Esophagus muscularis mucosa (tissue), 4 donors: ENCODE data around the gene SLC24A3. TPM values are rescaled to one million over a fixed set of nuclear protein-coding genes. Genes with fewer than 3 reads are reported as not detected.
A peak's percentile ranks its signal among the peaks of the same experiment; 100 is the strongest.

ENCODE experiments used
- DNase-seq: peaks from one replicate; pipeline ENCODE4 v3.0.0-alpha.2; 2017; ENCODE audit errors: extremely low spot score
- H3K27ac ChIP-seq, 4 donors: fragments of 200-600 bp; sonication (generic); replicated peaks in 1 of 4; 1 replicate in 3 of 4; 2 replicates in 1 of 4; pipeline ENCODE4 v1.5.1; 2016 to 2019; ENCODE audit warnings: mild to moderate bottlenecking in 1 of 4
- H3K27me3 ChIP-seq, 4 donors: fragments of 200-600 bp; sonication (generic); one replicate each; pipeline versions ENCODE4 v1.5.1 to v1.6.0; 2016 to 2019
- H3K36me3 ChIP-seq, 4 donors: fragments of 200-600 bp; sonication (generic); one replicate each; pipeline ENCODE4 v1.5.1; 2016 to 2019
- H3K4me1 ChIP-seq, 4 donors: fragments of 200-600 bp; sonication (generic); one replicate each; pipeline ENCODE4 v1.5.1; 2016 to 2019
- H3K4me3 ChIP-seq, 4 donors: fragments of 200-600 bp; sonication (generic); 1 replicate in 2 of 4; 2 replicates in 2 of 4; pipeline ENCODE4 v1.5.1; 2016 to 2019; ENCODE audit warnings: mild to moderate bottlenecking in 4 of 4, moderate library complexity in 1 of 4
- H3K9me3 ChIP-seq, 4 donors: fragments of 200-600 bp; sonication (generic); 1 replicate in 3 of 4; 2 replicates in 1 of 4; pipeline ENCODE4 v1.5.1; 2016 to 2019
- EP300 ChIP-seq: sonication (generic); formaldehyde crosslinking; IDR thresholded peaks from one replicate; pipeline ENCODE4 v1.6.1; 2017; ENCODE audit warnings: antibody characterized with exemption
- POLR2A ChIP-seq: fragments of 450-650 bp; IDR thresholded peaks from one replicate; pipeline ENCODE4 v1.6.1; 2017; ENCODE audit warnings: antibody characterized with exemption, moderate library complexity, mild to moderate bottlenecking, low read depth
- POLR2AphosphoS5 ChIP-seq, 2 donors: sonication (generic); formaldehyde crosslinking; IDR thresholded peaks; one replicate each; pipeline ENCODE4 v1.6.1; 2017; ENCODE audit warnings: antibody characterized with exemption in 2 of 2
- WGBS: methylation state at CpG from one replicate; pipeline ENCODE4 v1.1.5; 2018; 5-methylcytosine and 5-hydroxymethylcytosine counted together
- intact Hi-C: fragments of 100-400 bp; cut with DNase I; formaldehyde crosslinking; loops from one replicate; pipeline ENCODE4 v1.15.1; 2023
- total RNA-seq, 4 donors: library from RNA; depleted of rRNA; stranded (reverse); fragments of >200 nt; gene quantifications; one replicate each; pipeline versions ENCODE4 v1.1.0 to v1.2.1, GENCODE V29; 2016
- TF ChIP-seq, protein P1 (sequence below), 3 experiments: fragments of 200-600 bp in 2 of 3; fragments of 450-650 bp in 1 of 3; sonication (generic) in 2 of 3; IDR thresholded peaks; one replicate each; pipeline ENCODE4 v1.5.1; 2017 to 2019; ENCODE audit warnings: antibody characterized with exemption in 3 of 3, mild to moderate bottlenecking in 2 of 3, moderate library complexity in 1 of 3

SLC24A3 gene
- total RNA-seq, 4 donors from 2014 or later, result 4.6 to 11.5 (median 6.6) TPM

DNA sequence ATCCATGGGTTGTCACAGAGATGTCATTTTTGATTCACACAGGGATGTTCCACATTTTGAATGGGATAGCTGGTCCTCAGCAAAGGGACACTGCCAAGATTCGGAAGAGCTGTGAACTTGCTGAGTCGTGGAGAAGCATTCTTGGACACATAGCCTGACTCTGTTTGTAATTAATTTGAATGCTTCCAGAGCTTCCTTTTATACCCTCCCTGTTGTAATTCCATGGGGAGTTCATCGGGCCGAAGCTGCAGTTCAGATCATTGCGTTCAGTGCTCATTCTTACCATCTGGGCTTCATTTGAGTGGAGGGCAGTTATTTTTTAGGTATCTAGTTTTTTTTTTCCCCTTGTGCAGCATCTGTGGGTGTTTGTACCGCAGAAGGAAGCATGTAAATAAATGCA is 126.5 kb downstream of the SLC24A3 start:
- Histone ChIP-seq H3K4me3 (no peak overlapping the region), H3K4me1 (peaks cover 5 to 23% (median 21%) of the 10 kb centered on the region in 4 donors), H3K36me3 (no peaks in the 10 kb centered on the region), H3K27ac (no peak overlapping the region), H3K9me3 (no peaks in the 10 kb centered on the region), H3K27me3 (no peaks in the 10 kb centered on the region)
- TF ChIP-seq, protein P1, sequence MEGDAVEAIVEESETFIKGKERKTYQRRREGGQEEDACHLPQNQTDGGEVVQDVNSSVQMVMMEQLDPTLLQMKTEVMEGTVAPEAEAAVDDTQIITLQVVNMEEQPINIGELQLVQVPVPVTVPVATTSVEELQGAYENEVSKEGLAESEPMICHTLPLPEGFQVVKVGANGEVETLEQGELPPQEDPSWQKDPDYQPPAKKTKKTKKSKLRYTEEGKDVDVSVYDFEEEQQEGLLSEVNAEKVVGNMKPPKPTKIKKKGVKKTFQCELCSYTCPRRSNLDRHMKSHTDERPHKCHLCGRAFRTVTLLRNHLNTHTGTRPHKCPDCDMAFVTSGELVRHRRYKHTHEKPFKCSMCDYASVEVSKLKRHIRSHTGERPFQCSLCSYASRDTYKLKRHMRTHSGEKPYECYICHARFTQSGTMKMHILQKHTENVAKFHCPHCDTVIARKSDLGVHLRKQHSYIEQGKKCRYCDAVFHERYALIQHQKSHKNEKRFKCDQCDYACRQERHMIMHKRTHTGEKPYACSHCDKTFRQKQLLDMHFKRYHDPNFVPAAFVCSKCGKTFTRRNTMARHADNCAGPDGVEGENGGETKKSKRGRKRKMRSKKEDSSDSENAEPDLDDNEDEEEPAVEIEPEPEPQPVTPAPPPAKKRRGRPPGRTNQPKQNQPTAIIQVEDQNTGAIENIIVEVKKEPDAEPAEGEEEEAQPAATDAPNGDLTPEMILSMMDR (IDR thresholded peaks at IDR 0.05), result no peak
- TF ChIP-seq EP300, result no peak
- TF ChIP-seq POLR2AphosphoS5 (IDR thresholded peaks at IDR 0.05), result no peak
- TF ChIP-seq POLR2A, result no peak
- WGBS, result 67% methylated on average over 6 of the region's 6 CpGs
- intact Hi-C loops, result no loop called here
- no peak for DNase-seq

DNA sequence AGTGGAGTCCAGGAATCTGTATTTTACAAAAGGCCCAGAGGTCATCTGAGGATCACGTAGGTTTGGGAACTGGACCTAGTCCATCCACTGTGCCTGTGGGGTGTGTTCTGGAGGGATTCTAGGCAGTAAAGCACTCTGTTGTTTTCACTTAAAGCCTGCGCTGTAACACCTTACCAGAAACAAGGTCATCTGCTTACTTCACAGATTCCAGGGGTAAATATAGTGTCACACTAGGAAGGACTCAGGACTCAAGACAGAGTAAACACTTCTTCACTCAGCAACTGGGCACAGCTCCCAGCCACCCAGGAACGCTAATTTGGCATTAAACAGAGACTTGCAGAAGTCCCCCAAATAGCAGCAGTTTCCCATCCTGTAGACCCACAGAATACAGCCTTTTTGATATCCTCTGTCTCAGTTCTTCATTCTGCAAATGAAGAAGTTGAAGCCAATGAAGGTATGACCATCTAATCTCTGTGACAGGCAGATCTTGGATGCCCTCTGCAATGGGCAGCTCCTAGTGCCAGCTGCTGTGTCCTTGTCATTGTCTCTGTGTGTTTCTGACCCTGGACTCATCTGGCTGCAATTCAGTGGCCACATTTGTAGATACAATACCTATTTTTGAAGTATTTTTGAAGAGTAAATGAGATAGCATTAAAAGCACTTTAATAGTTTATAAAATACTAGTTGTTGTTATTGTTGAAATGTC is 129.1 kb downstream of the SLC24A3 start:
- H3K4me1 ChIP-seq, result peaks cover 5 to 23% (median 21%) of the 10 kb centered on the region in 4 donors
- H3K27ac ChIP-seq, result peak overlapping the region in 3 of 4 donors; percentile 20 to 53 (median 20)
- no peak overlapping the region for H3K4me3 ChIP-seq
- intact Hi-C loops, result no loop called here
- DNase-seq, result no peak
- no peaks in the 10 kb centered on the region for H3K36me3 ChIP-seq
- TF ChIP-seq EP300, result peak; percentile 57
- TF ChIP-seq, protein P1 (IDR thresholded peaks at IDR 0.05), result no peak
- H3K27me3 ChIP-seq, result no peaks in the 10 kb centered on the region
- no peaks in the 10 kb centered on the region for H3K9me3 ChIP-seq
- WGBS, result 59% methylated on average over 3 of the region's 3 CpGs

DNA sequence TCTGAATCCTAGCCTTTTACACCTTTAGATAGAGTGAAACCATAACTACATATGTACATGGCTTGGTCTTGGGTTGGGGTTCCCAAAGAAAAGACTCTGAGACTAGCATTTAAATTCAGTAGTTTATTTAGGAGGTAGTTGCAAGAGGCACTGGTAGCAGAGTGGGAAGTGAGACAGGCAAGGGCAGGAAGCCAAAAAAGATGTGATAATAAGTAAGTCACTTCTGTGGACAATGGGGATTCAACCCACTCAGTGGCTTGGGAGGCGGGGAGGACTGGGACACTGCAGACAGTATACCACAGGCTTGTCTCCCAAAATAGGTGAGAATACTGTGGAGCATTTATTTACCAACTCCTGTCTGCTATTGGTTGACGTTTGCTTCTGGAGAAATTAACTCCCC is 131.9 kb downstream of the SLC24A3 start:
- 81% methylated on average over 2 of the region's 2 CpGs for WGBS
- H3K27me3 ChIP-seq, result no peaks in the 10 kb centered on the region
- no peak for DNase-seq
- H3K27ac ChIP-seq, result no peak overlapping the region
- no peak overlapping the region for H3K4me3 ChIP-seq
- intact Hi-C loops, result no loop called here
- TF ChIP-seq, protein P1 (IDR thresholded peaks at IDR 0.05), result no peak
- TF ChIP-seq POLR2A (no peak), POLR2AphosphoS5 (IDR thresholded peaks at IDR 0.05) (no peak), EP300 (no peak)
- no peaks in the 10 kb centered on the region for H3K36me3 ChIP-seq
- no peaks in the 10 kb centered on the region for H3K9me3 ChIP-seq
- peaks cover 5 to 23% (median 21%) of the 10 kb centered on the region in 4 donors for H3K4me1 ChIP-seq

DNA sequence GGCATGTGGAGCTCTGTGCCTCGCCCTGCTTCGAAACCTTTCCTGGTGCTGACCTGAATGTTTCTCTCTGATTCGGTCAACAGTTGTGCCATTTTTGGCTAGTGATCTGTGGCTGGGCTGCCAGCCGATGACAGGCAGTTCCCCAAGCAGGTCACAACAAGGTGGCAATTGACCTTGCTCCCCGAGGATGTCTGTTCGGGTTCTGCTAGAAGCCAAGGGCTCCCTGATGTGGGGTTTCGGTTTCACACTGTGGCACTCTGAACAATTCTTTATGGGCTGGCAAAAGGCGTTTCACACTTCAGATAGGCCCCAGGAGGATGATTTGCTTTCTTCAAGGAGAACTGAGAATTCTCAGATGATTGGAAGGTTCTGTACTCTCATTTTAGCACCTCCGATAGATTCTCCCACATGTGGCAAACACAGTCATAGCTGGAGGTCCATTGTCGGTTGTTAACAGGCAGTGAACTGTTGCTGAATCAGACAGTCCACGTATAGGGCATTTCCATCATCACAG is 135.6 kb downstream of the SLC24A3 start:
- Histone ChIP-seq H3K4me3 (no peak overlapping the region), H3K27me3 (no peaks in the 10 kb centered on the region), H3K27ac (no peak overlapping the region), H3K36me3 (no peaks in the 10 kb centered on the region), H3K4me1 (no peaks in the 10 kb centered on the region), H3K9me3 (no peaks in the 10 kb centered on the region)
- intact Hi-C loops, result no loop called here
- TF ChIP-seq POLR2AphosphoS5 (IDR thresholded peaks at IDR 0.05), result no peak
- TF ChIP-seq EP300, result no peak
- no peak for TF ChIP-seq POLR2A
- TF ChIP-seq, protein P1 (IDR thresholded peaks at IDR 0.05), result no peak
- 86% methylated on average over 9 of the region's 11 CpGs for WGBS
- no peak for DNase-seq
